NB4 (cell line): Measurements from ENCODE around the gene P2RX6.

ENCODE experiments used
- DNase-seq: peaks from one replicate; pipeline ENCODE4 v3.0.0; 2010; ENCODE audit warnings: low read depth
- H3K4me3 ChIP-seq: one replicate; pipeline ENCODE4 v1.5.1; 2011; ENCODE audit warnings: mild to moderate bottlenecking, low read depth, low read length, moderate library complexity
- CTCF ChIP-seq: IDR thresholded peaks from one replicate; pipeline ENCODE4 v1.5.1; 2012; ENCODE audit warnings: low read depth, low read length
- MAX ChIP-seq: IDR thresholded peaks from 2 replicates; pipeline ENCODE4 v1.6.1; 2011; ENCODE audit warnings: low read depth, low read length
- MYC ChIP-seq: IDR thresholded peaks from 2 replicates; pipeline ENCODE4 v1.6.1; 2011; ENCODE audit warnings: low read depth, low read length
- POLR2A ChIP-seq: IDR thresholded peaks from 2 replicates; pipeline ENCODE4 v1.6.1; 2011; ENCODE audit warnings: mild to moderate bottlenecking; ENCODE audit not compliant: insufficient read length; ENCODE audit errors: extremely low read depth

P2RX6 gene

GRCh38 chr22:21014726-21015465 is at the start of gene P2RX6:
TSS of gene P2RX6 (plus strand) at chr22:21015165. CDS start at chr22:21015175, 10 bp downstream.
- TF ChIP-seq CTCF (no peak), MAX (no peak)
- peak within 1 kb of the TSS; percentile 40 for H3K4me3 ChIP-seq
- peak; percentile 82 for DNase-seq

GRCh38 chr22:20965888-20966855 is 48.8 kb upstream of the P2RX6 start:
- DNase-seq: no peak
- no peak overlapping the region for H3K4me3 ChIP-seq
- TF ChIP-seq CTCF: no peak
- no peak for TF ChIP-seq POLR2A
- TF ChIP-seq MYC: no peak
- no peak for TF ChIP-seq MAX

GRCh38 chr22:20966883-20967696 is 47.9 kb upstream of the P2RX6 start, which contains the start of gene AIFM3:
TSS of gene AIFM3 (plus strand) at chr22:20967255. CDS start at chr22:20967945, 690 bp downstream.
- no peak within 1 kb of the TSS for H3K4me3 ChIP-seq
- DNase-seq: no peak
- TF ChIP-seq MYC (no peak), POLR2A (no peak), MAX (no peak), CTCF (no peak)

- no peak for DNase-seq
- no peak overlapping the region for H3K4me3 ChIP-seq
- TF ChIP-seq MYC: no peak
Measured at GRCh38 chr22:20967697-20968211, 47.2 kb upstream of the P2RX6 start.

- peak; percentile 68 for DNase-seq
- no peak overlapping the region for H3K4me3 ChIP-seq
- TF ChIP-seq MAX (no peak), CTCF (no peak), MYC (no peak), POLR2A (no peak)
Measured at GRCh38 chr22:20968281-20968977, 46.5 kb upstream of the P2RX6 start.
